NCI-H2107 treated with DMSO at 0.1 percent for 48 hours (cell line): ENCODE results near the gene CRTAC1.

Experiments used
- DNase-seq: peaks from one replicate; lab custom pipeline; 2025; ENCODE audit not compliant: unreplicated experiment; lab: John Stamatoyannopoulos, UW

CRTAC1 gene

GRCh38 chr10:97873569-97873968 lies 156.9 kb downstream of the CRTAC1 start:
- no peak for DNase-seq

- no peak for DNase-seq
Measured at GRCh38 chr10:97870990-97871389, 159.4 kb downstream of the CRTAC1 start.

- DNase-seq: peak; percentile 70
Measured at GRCh38 chr10:97869091-97870042, 161.1 kb downstream of the CRTAC1 start.

- no peak for DNase-seq
Measured at GRCh38 chr10:97868134-97868685, 162.2 kb downstream of the CRTAC1 start.

- no peak for DNase-seq
Measured at GRCh38 chr10:97867220-97867800, 163.1 kb downstream of the CRTAC1 start.

GRCh38 chr10:97866524-97867219 lies 163.7 kb downstream of the CRTAC1 start:
- DNase-seq: no peak

- DNase-seq: no peak
Measured at GRCh38 chr10:97865488-97865887, 164.9 kb downstream of the CRTAC1 start.

- no peak for DNase-seq
Measured at GRCh38 chr10:97863808-97864207, 166.6 kb downstream of the CRTAC1 start.

GRCh38 chr10:97861924-97862323 lies 168.5 kb downstream of the CRTAC1 start:
- DNase-seq: no peak

- DNase-seq: no peak
Measured at GRCh38 chr10:97861097-97861750, 169.2 kb downstream of the CRTAC1 start.

- no peak for DNase-seq
Measured at GRCh38 chr10:97858001-97858439, 172.4 kb downstream of the CRTAC1 start.

- DNase-seq: no peak
Measured at GRCh38 chr10:97854743-97855142, 175.7 kb downstream of the CRTAC1 start.

GRCh38 chr10:97852840-97853405 lies 177.5 kb downstream of the CRTAC1 start:
- no peak for DNase-seq

- no peak for DNase-seq
Measured at GRCh38 chr10:97852277-97852676, 178.1 kb downstream of the CRTAC1 start.

GRCh38 chr10:97851341-97852001 lies 178.9 kb downstream of the CRTAC1 start:
- no peak for DNase-seq

GRCh38 chr10:97850446-97850845 lies 180.0 kb downstream of the CRTAC1 start:
- DNase-seq: no peak

- no peak for DNase-seq
Measured at GRCh38 chr10:97849687-97850402, 180.6 kb downstream of the CRTAC1 start, which contains the start of gene GOLGA7B. GOLGA7B (plus strand) TSS chr10:97849843; CDS start chr10:97850304, 461 bp downstream.

GRCh38 chr10:97849103-97849686 lies 181.2 kb downstream of the CRTAC1 start:
- peak; percentile 87 for DNase-seq

- DNase-seq: no peak
Measured at GRCh38 chr10:97844678-97845077, 185.7 kb downstream of the CRTAC1 start.
